Parathyroid adenoma (tissue), 2 donors: Measurements from ENCODE around the gene RPL21.

Source experiments
- H2AFZ ChIP-seq: fragments of 300-600 bp; sonication (generic); one replicate; pipeline ENCODE4 v1.7.0; 2017; ENCODE audit warnings: antibody characterized with exemption, mild to moderate bottlenecking
- H3K27ac ChIP-seq: fragments of 300-600 bp; sonication (generic); one replicate; pipeline ENCODE4 v1.7.0; 2017
- H3K27me3 ChIP-seq: fragments of 300-600 bp; sonication (generic); one replicate; pipeline ENCODE4 v1.7.0; 2017; ENCODE audit warnings: low read length; ENCODE audit not compliant: control insufficient read depth, insufficient read depth
- H3K36me3 ChIP-seq: fragments of 300-600 bp; sonication (generic); one replicate; pipeline ENCODE4 v1.7.0; 2017; ENCODE audit warnings: low read length; ENCODE audit not compliant: control insufficient read depth, insufficient read depth
- H3K4me1 ChIP-seq: fragments of 300-600 bp; sonication (generic); one replicate; pipeline ENCODE4 v1.7.0; 2017; ENCODE audit warnings: control low read depth
- H3K4me2 ChIP-seq: fragments of 300-600 bp; sonication (generic); one replicate; pipeline ENCODE4 v1.7.0; 2017; ENCODE audit warnings: low read length
- H3K4me3 ChIP-seq: fragments of 300-600 bp; sonication (generic); one replicate; pipeline ENCODE4 v1.7.0; 2017; ENCODE audit warnings: low read depth, low read length
- H3K79me2 ChIP-seq: fragments of 300-600 bp; sonication (generic); one replicate; pipeline ENCODE4 v1.7.0; 2017; ENCODE audit warnings: control low read depth
- H3K9ac ChIP-seq: fragments of 300-600 bp; sonication (generic); one replicate; pipeline ENCODE4 v1.7.0; 2017; ENCODE audit warnings: mild to moderate bottlenecking
- H3K9me3 ChIP-seq: fragments of 300-600 bp; sonication (generic); one replicate; pipeline ENCODE4 v1.7.0; 2017; ENCODE audit warnings: low read length; ENCODE audit not compliant: control insufficient read depth
- TF ChIP-seq, protein P1 (sequence below): fragments of 300-600 bp; sonication (generic); IDR thresholded peaks from one replicate; pipeline ENCODE4 v1.7.0; 2017; ENCODE audit warnings: antibody characterized with exemption, mild to moderate bottlenecking
- donor health status: primary hyperparathyroidism.

The RPL21 gene

GRCh38 chr13:27280009-27280656 is 28.8 kb downstream of the RPL21 start:
- H3K4me1 ChIP-seq: no peaks in the 10 kb centered on the region
- H3K9ac ChIP-seq: no peak overlapping the region
- TF ChIP-seq, protein P1, sequence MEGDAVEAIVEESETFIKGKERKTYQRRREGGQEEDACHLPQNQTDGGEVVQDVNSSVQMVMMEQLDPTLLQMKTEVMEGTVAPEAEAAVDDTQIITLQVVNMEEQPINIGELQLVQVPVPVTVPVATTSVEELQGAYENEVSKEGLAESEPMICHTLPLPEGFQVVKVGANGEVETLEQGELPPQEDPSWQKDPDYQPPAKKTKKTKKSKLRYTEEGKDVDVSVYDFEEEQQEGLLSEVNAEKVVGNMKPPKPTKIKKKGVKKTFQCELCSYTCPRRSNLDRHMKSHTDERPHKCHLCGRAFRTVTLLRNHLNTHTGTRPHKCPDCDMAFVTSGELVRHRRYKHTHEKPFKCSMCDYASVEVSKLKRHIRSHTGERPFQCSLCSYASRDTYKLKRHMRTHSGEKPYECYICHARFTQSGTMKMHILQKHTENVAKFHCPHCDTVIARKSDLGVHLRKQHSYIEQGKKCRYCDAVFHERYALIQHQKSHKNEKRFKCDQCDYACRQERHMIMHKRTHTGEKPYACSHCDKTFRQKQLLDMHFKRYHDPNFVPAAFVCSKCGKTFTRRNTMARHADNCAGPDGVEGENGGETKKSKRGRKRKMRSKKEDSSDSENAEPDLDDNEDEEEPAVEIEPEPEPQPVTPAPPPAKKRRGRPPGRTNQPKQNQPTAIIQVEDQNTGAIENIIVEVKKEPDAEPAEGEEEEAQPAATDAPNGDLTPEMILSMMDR: no peak
- H3K27ac ChIP-seq: no peak overlapping the region
- H3K36me3 ChIP-seq: no peaks in the 10 kb centered on the region
- no peaks in the 10 kb centered on the region for H3K79me2 ChIP-seq
- H3K27me3 ChIP-seq: no peaks in the 10 kb centered on the region
- no peaks in the 10 kb centered on the region for H3K9me3 ChIP-seq
- H3K4me3 ChIP-seq: no peak overlapping the region
- no peak overlapping the region for H3K4me2 ChIP-seq
- no peak overlapping the region for H2AFZ ChIP-seq

- Histone ChIP-seq H3K79me2 (no peaks in the 10 kb centered on the region), H3K4me2 (no peak overlapping the region), H3K27me3 (no peaks in the 10 kb centered on the region), H3K4me1 (no peaks in the 10 kb centered on the region), H3K36me3 (no peaks in the 10 kb centered on the region), H3K4me3 (no peak overlapping the region), H3K9me3 (no peaks in the 10 kb centered on the region), H3K27ac (no peak overlapping the region), H2AFZ (no peak overlapping the region), H3K9ac (no peak overlapping the region)
- TF ChIP-seq, protein P1: no peak
Measured at GRCh38 chr13:27280841-27281240, 29.5 kb downstream of the RPL21 start.

DNA sequence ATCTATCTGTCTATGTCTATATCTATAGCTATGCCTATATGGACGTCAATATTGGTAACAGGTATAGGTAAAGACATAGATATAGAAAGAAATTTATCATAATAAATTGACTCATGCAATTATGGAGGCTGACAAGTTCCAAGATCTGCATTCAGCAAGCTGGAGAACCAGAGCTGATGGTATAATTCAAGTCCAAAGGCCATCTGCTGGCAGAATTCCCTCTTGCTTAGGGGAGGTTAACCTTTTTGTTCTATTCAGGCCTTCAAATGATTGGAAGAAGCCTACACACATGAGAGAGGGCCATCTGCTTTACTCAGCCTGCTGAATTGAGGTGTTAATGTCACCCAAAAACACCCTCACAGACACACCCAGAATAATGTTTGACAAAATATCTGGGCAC is 30.1 kb downstream of the RPL21 start:
- H2AFZ ChIP-seq: no peak overlapping the region
- H3K79me2 ChIP-seq: no peaks in the 10 kb centered on the region
- H3K27ac ChIP-seq: no peak overlapping the region
- TF ChIP-seq, protein P1: no peak
- no peak overlapping the region for H3K4me2 ChIP-seq
- no peaks in the 10 kb centered on the region for H3K4me1 ChIP-seq
- H3K4me3 ChIP-seq: no peak overlapping the region
- H3K9me3 ChIP-seq: no peaks in the 10 kb centered on the region
- no peaks in the 10 kb centered on the region for H3K36me3 ChIP-seq
- no peak overlapping the region for H3K9ac ChIP-seq
- no peaks in the 10 kb centered on the region for H3K27me3 ChIP-seq

DNA sequence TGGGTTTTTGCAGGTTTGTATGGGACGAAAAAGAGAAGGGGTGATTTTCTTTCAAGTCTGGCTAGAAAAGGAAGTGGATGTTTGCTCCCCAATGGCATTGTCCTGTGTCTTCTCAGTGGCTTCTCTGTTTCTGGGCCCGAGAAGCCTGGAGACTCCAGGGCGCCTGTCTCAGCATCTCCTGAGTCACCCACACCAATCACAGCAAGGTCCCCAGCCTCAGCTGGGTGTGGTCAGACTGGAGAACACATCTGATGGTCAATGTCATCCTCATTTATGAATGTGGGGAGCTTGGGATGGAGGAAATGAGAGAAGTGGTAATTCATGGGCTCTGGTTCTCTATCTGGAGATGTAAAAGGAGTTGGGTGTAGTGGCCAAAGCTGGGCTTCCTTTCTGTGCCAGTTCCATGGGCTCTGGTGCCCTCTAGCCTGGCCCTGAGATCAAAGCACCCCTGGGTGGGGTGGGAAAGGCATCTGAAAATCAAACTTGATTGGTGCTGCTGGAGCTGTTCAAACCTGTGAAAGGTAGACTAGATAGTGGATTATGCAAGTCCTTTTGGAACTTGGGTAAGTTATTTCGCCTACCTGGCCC is 32.6 kb downstream of the RPL21 start:
- no peak overlapping the region for H3K27ac ChIP-seq
- H3K27me3 ChIP-seq: no peaks in the 10 kb centered on the region
- H3K4me1 ChIP-seq: no peaks in the 10 kb centered on the region
- H3K9me3 ChIP-seq: no peaks in the 10 kb centered on the region
- H3K79me2 ChIP-seq: no peaks in the 10 kb centered on the region
- no peak overlapping the region for H3K4me2 ChIP-seq
- H3K4me3 ChIP-seq: no peak overlapping the region
- no peaks in the 10 kb centered on the region for H3K36me3 ChIP-seq
- TF ChIP-seq, protein P1: no peak
- H3K9ac ChIP-seq: no peak overlapping the region
- no peak overlapping the region for H2AFZ ChIP-seq

DNA sequence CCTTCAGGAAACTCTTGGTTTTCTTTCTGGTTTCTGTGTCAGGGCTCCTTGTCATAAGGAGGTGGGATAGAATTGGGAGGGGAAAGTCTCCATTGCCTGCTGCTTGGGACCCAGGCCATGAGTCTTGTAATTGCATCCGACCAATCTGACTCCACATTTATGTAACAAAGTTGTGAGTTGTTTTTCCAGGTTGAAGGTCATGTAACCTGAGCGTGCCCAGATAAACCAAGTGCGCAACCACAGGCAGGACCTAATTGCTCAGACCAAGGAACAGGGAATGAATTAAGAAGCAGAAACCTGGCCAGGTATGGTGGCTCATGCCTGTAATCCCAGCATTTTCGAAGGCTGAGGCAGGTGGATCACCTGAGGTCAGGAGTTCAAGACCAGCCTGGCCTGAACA is 37.0 kb downstream of the RPL21 start:
- H3K4me3 ChIP-seq: no peak overlapping the region
- no peaks in the 10 kb centered on the region for H3K9me3 ChIP-seq
- no peak overlapping the region for H3K4me2 ChIP-seq
- TF ChIP-seq, protein P1: no peak
- H2AFZ ChIP-seq: no peak overlapping the region
- no peak overlapping the region for H3K27ac ChIP-seq
- no peak overlapping the region for H3K9ac ChIP-seq
- H3K79me2 ChIP-seq: no peaks in the 10 kb centered on the region
- no peaks in the 10 kb centered on the region for H3K4me1 ChIP-seq
- H3K36me3 ChIP-seq: no peaks in the 10 kb centered on the region
- H3K27me3 ChIP-seq: no peaks in the 10 kb centered on the region
